HCT116 (cell line): Measurements from ENCODE around the gene SLC8A1. TPM values are rescaled to one million over a fixed set of nuclear protein-coding genes. Genes with fewer than 3 reads are reported as not detected.

ENCODE experiments used
- ATAC-seq: fragments of 200-7000 bp; cut with Tn5 transposase; 2 replicates; pipeline ENCODE4 v1.9.1; 2020; ENCODE audit warnings: mild to moderate bottlenecking, moderate library complexity
- BruUV-seq: library from RNA; stranded (reverse); fragments of 400-500 nt; replicated peaks from 2 replicates; lab custom pipeline; 2021; lab: Mats Ljungman, UMichigan
- CTCF ChIA-PET: fragments of 300-600 bp; sonication (Branson Sonifier 250); formaldehyde crosslinking; loops from one replicate; lab custom pipeline; 2021; ENCODE audit warnings: antibody characterized with exemption; lab: Charles Lee
- POLR2A ChIA-PET: fragments of 300-600, 350-600 bp; sonication (Branson Sonifier 250); formaldehyde crosslinking; loops from one replicate; lab custom pipeline; 2021; ENCODE audit warnings: antibody characterized with exemption; lab: Charles Lee
- RAD21 ChIA-PET, 2 experiments: fragments of 300-600 bp; sonication (Branson Sonifier 250); formaldehyde crosslinking; loops; one replicate each; lab custom pipeline; 2023; ENCODE audit warnings: low total read pairs in 2 of 2; ENCODE audit not compliant: uncharacterized antibody in 2 of 2, unreplicated experiment in 2 of 2, low non-redundant PET in 1 of 2; lab: Charles Lee
- DNase-seq: peaks from one replicate; pipeline ENCODE4 v3.0.0-alpha.2; 2010; ENCODE audit warnings: low read depth, low spot score
- H2AFZ ChIP-seq: fragments of 200-600 bp; shearing (Covaris generic), sonication (generic); 2 replicates; pipeline ENCODE4 v1.6.1; 2017; ENCODE audit warnings: low read depth, mixed run types, mixed read lengths, antibody characterized with exemption, low read length; ENCODE audit not compliant: poor library complexity, severe bottlenecking
- H3K27ac ChIP-seq: 2 replicates; pipeline ENCODE4 v1.5.1; 2012; ENCODE audit warnings: low read depth, low read length
- H3K27me3 ChIP-seq: fragments of 200-600 bp; sonication (generic); 2 replicates; pipeline ENCODE4 v1.6.1; 2016; ENCODE audit warnings: mixed run types, low read length, mixed read lengths; ENCODE audit not compliant: insufficient read depth
- H3K36me3 ChIP-seq, 2 experiments: fragments of 200-500 bp in 1 of 2; fragments of 200-600 bp in 1 of 2; sonication (Bioruptor generic) in 1 of 2; sonication (generic) in 1 of 2; 2 replicates each; pipeline versions ENCODE4 v1.5.1 to v1.6.1; 2014 to 2016; ENCODE audit warnings: low read length in 2 of 2, inconsistent platforms in 1 of 2, mixed read lengths in 1 of 2, mixed run types in 1 of 2; ENCODE audit not compliant: insufficient read depth in 2 of 2, control insufficient read depth in 1 of 2
- H3K4me1 ChIP-seq, 2 experiments: fragments of 200-600 bp in 1 of 2; sonication (generic) in 1 of 2; 2 replicates each; pipeline versions ENCODE4 v1.5.1 to v1.6.1; 2012 to 2017; ENCODE audit warnings: low read length in 2 of 2, inconsistent platforms in 1 of 2, mild to moderate bottlenecking in 1 of 2, mixed read lengths in 1 of 2, mixed run types in 1 of 2, moderate library complexity in 1 of 2; ENCODE audit not compliant: insufficient read depth in 2 of 2, control insufficient read depth in 1 of 2
- H3K4me2 ChIP-seq: fragments of 200-600 bp; sonication (generic); 2 replicates; pipeline ENCODE4 v1.6.1; 2017; ENCODE audit warnings: mixed run types, low read length, mixed read lengths
- H3K4me3 ChIP-seq, 2 experiments: fragments of 200-600 bp in 1 of 2; sonication (generic) in 1 of 2; replicated peaks in 1 of 2; 2 replicates each; pipeline ENCODE4 v1.5.1; 2011 to 2016; ENCODE audit warnings: low read length in 2 of 2, control low read depth in 1 of 2, low read depth in 1 of 2, mild to moderate bottlenecking in 1 of 2, mixed read lengths in 1 of 2, mixed run types in 1 of 2
- H3K79me2 ChIP-seq: fragments of 200-600 bp; sonication (generic); 2 replicates; pipeline ENCODE4 v1.6.1; 2017; ENCODE audit warnings: mild to moderate bottlenecking, mixed run types, low read length, moderate library complexity, mixed read lengths; ENCODE audit not compliant: insufficient read depth
- H3K9ac ChIP-seq: fragments of 200-600 bp; sonication (generic); 2 replicates; pipeline ENCODE4 v1.6.1; 2016; ENCODE audit warnings: low read length, mixed read lengths
- H3K9me2 ChIP-seq: fragments of 200-600 bp; sonication (generic), shearing (Covaris generic); 2 replicates; pipeline ENCODE4 v1.6.1; 2017; ENCODE audit warnings: mixed run types, mild to moderate bottlenecking, moderate library complexity; ENCODE audit not compliant: insufficient read depth
- H3K9me3 ChIP-seq, 2 experiments: fragments of 200-500 bp in 1 of 2; fragments of 200-600 bp in 1 of 2; sonication (Bioruptor generic) in 1 of 2; sonication (generic) in 1 of 2; 2 replicates each; pipeline ENCODE4 v1.6.1; 2014 to 2017; ENCODE audit warnings: low read length in 2 of 2, mixed read lengths in 2 of 2, inconsistent platforms in 1 of 2, low read depth in 1 of 2, mild to moderate bottlenecking in 1 of 2, mixed run types in 1 of 2, moderate library complexity in 1 of 2; ENCODE audit not compliant: control insufficient read depth in 1 of 2, insufficient read depth in 1 of 2
- H4K20me1 ChIP-seq: fragments of 200-600 bp; sonication (generic), shearing (Covaris generic); 2 replicates; pipeline ENCODE4 v1.6.1; 2017; ENCODE audit warnings: mixed run types, mild to moderate bottlenecking, moderate library complexity; ENCODE audit not compliant: insufficient read depth
- ATF3 ChIP-seq: IDR thresholded peaks from 2 replicates; pipeline ENCODE4 v1.6.1; 2012
- CBX3 ChIP-seq: IDR thresholded peaks from 2 replicates; pipeline ENCODE4 v1.6.1; 2012; ENCODE audit warnings: low read depth
- CEBPB ChIP-seq: IDR thresholded peaks from 2 replicates; pipeline ENCODE4 v1.6.1; 2012; ENCODE audit warnings: low read depth
- CTCF ChIP-seq, 3 experiments: fragments of 200-600 bp in 1 of 3; sonication (generic) in 1 of 3; IDR thresholded peaks in 2 of 3; conservative IDR thresholded peaks in 1 of 3; 2 replicates each; pipeline ENCODE4 v1.5.1; 2012 to 2017; ENCODE audit warnings: low read depth in 2 of 3, low read length in 2 of 3, antibody characterized with exemption in 1 of 3, borderline replicate concordance in 1 of 3, control low read depth in 1 of 3, mild to moderate bottlenecking in 1 of 3, mixed read lengths in 1 of 3, mixed run types in 1 of 3, moderate library complexity in 1 of 3; ENCODE audit not compliant: insufficient read depth in 1 of 3
- EGR1 ChIP-seq: IDR thresholded peaks from 2 replicates; pipeline ENCODE4 v1.6.1; 2012; ENCODE audit warnings: low read depth
- EZH2 ChIP-seq: fragments of 200-600 bp; sonication (generic); IDR thresholded peaks from 2 replicates; pipeline ENCODE4 v1.6.1; 2017; ENCODE audit warnings: antibody characterized with exemption, mixed run types
- EZH2phosphoT487 ChIP-seq: fragments of 200-600 bp; IDR thresholded peaks from 2 replicates; pipeline ENCODE4 v1.6.1; 2018; ENCODE audit warnings: antibody characterized with exemption, borderline replicate concordance
- FOSL1 ChIP-seq: IDR thresholded peaks from 2 replicates; pipeline ENCODE4 v1.6.1; 2012; ENCODE audit warnings: low read depth
- JUND ChIP-seq: IDR thresholded peaks from 2 replicates; pipeline ENCODE4 v1.6.1; 2012
- POLR2A ChIP-seq: IDR thresholded peaks from 2 replicates; pipeline ENCODE4 v1.7.0; 2011; ENCODE audit warnings: borderline replicate concordance; ENCODE audit not compliant: insufficient read depth, insufficient read length; ENCODE audit errors: extremely low read depth
- RAD21 ChIP-seq: IDR thresholded peaks from 2 replicates; pipeline ENCODE4 v1.6.1; 2012; ENCODE audit warnings: low read depth, mild to moderate bottlenecking
- REST ChIP-seq: IDR thresholded peaks from 2 replicates; pipeline ENCODE4 v1.6.1; 2012; ENCODE audit warnings: low read depth
- SIN3A ChIP-seq: IDR thresholded peaks from 2 replicates; pipeline ENCODE4 v1.6.1; 2012; ENCODE audit warnings: low read depth
- SP1 ChIP-seq: IDR thresholded peaks from 2 replicates; pipeline ENCODE4 v1.6.1; 2012; ENCODE audit warnings: low read depth
- SRF ChIP-seq: IDR thresholded peaks from 2 replicates; pipeline ENCODE4 v1.6.1; 2012; ENCODE audit warnings: low read depth
- TCF7L2 ChIP-seq: IDR thresholded peaks from 2 replicates; pipeline ENCODE4 v1.7.0; 2011; ENCODE audit warnings: borderline replicate concordance, inconsistent platforms; ENCODE audit not compliant: insufficient read depth, insufficient read length; ENCODE audit errors: extremely low read depth
- ZBTB33 ChIP-seq: IDR thresholded peaks from 2 replicates; pipeline ENCODE4 v1.6.1; 2011; ENCODE audit warnings: mild to moderate bottlenecking, low read length, moderate library complexity; ENCODE audit not compliant: insufficient replicate concordance; ENCODE audit errors: extremely low read depth
- ZFX ChIP-seq: fragments of 450-650 bp; IDR thresholded peaks from 2 replicates; pipeline ENCODE4 v1.6.1; 2017
- ZNF274 ChIP-seq: fragments of 200-500 bp; sonication (Bioruptor generic); IDR thresholded peaks from 2 replicates; pipeline ENCODE4 v1.6.1; 2014; ENCODE audit warnings: mild to moderate bottlenecking, low read depth, low read length, inconsistent platforms
- intact Hi-C: fragments of 100-400 bp; cut with micrococcal nuclease; formaldehyde crosslinking; loops from 2 replicates; pipeline ENCODE4 v1.10.0; 2022
- total RNA-seq: library from RNA; stranded (reverse); gene quantifications from one replicate; pipeline ENCODE4 v1.2.1, GENCODE V29; 2021; ENCODE audit not compliant: unreplicated experiment

SLC8A1 gene
- total RNA-seq, 1 experiment from 2014 or later: 0.07 TPM

GRCh38 chr2:40396124-40396523, 55.8 kb downstream of the SLC8A1 start:
- BruUV-seq: no TSS peak
- Histone ChIP-seq H3K4me2 (no peak overlapping the region), H3K4me1 (peaks cover 0 to 9% of the 10 kb centered on the region in 2 experiments; a peak in 2 of 4 replicates), H3K4me3 (no peak overlapping the region), H3K9me2 (no peaks in the 10 kb centered on the region), H4K20me1 (no peaks in the 10 kb centered on the region), H3K36me3 (no peaks in the 10 kb centered on the region)
- ChIA-PET CTCF (no interaction called here), POLR2A (no interaction called here), RAD21 (no interaction called here)
- ATAC-seq: no peak
- no peak for TF ChIP-seq ZBTB33
- no peak for TF ChIP-seq RAD21
- TF ChIP-seq SP1: no peak
- TF ChIP-seq JUND: no peak
- TF ChIP-seq CEBPB: no peak
- TF ChIP-seq EZH2phosphoT487: no peak
- TF ChIP-seq TCF7L2: no peak
- TF ChIP-seq REST: no peak
- no peak for TF ChIP-seq FOSL1
- no peak for TF ChIP-seq EZH2
- TF ChIP-seq ZFX: no peak
- TF ChIP-seq SIN3A: no peak
- TF ChIP-seq SRF: no peak
- TF ChIP-seq EGR1: no peak
- no peak for TF ChIP-seq CBX3
- no peak for TF ChIP-seq ZNF274
- TF ChIP-seq POLR2A: no peak
- no peak for TF ChIP-seq CTCF (IDR thresholded peaks at IDR 0.05 in 2 of 3, conservative IDR thresholded peaks at IDR 0.05 in 1 of 3; ENCODE audit: borderline replicate concordance in 1 of 3, insufficient read depth in 1 of 3, low read depth in 2 of 3, low read length in 2 of 3)
- no peak for TF ChIP-seq ATF3
- TF ChIP-seq, all 23 proteins: peak for 0
- Histone ChIP-seq H3K9ac (no peak overlapping the region), H3K27me3 (no peaks in the 10 kb centered on the region), H3K27ac (no peak overlapping the region), H2AFZ (no peak overlapping the region), H3K9me3 (no peaks in the 10 kb centered on the region), H3K79me2 (no peaks in the 10 kb centered on the region)
- intact Hi-C loops: no loop called here
- no peak for DNase-seq
